22Rv1 (cell line): ENCODE measurements around the gene HOXD9.

ENCODE experiments used
- ZFX ChIP-seq: fragments of 450-650 bp; IDR thresholded peaks from 2 replicates; pipeline ENCODE4 v1.6.1; 2017; ENCODE audit warnings: antibody characterized with exemption, borderline replicate concordance
- TF ChIP-seq, protein P1 (sequence below): fragments of 450-650 bp; IDR thresholded peaks from 2 replicates; pipeline ENCODE4 v1.5.1; 2017; ENCODE audit warnings: mild to moderate bottlenecking

DNA sequence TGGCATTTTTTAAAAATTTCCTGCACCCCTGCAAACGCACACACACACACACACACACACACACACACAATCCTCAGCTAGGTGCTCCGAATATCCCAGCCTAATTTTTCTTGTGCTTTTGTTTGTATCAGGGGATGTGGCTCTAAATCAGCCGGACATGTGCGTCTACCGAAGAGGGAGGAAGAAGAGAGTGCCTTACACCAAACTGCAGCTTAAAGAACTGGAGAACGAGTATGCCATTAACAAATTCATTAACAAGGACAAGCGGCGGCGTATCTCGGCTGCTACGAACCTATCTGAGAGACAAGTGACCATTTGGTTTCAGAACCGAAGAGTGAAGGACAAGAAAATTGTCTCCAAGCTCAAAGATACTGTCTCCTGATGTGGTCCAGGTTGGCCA, 28.2 kb upstream of the HOXD9 start:
- TF ChIP-seq, protein P1, sequence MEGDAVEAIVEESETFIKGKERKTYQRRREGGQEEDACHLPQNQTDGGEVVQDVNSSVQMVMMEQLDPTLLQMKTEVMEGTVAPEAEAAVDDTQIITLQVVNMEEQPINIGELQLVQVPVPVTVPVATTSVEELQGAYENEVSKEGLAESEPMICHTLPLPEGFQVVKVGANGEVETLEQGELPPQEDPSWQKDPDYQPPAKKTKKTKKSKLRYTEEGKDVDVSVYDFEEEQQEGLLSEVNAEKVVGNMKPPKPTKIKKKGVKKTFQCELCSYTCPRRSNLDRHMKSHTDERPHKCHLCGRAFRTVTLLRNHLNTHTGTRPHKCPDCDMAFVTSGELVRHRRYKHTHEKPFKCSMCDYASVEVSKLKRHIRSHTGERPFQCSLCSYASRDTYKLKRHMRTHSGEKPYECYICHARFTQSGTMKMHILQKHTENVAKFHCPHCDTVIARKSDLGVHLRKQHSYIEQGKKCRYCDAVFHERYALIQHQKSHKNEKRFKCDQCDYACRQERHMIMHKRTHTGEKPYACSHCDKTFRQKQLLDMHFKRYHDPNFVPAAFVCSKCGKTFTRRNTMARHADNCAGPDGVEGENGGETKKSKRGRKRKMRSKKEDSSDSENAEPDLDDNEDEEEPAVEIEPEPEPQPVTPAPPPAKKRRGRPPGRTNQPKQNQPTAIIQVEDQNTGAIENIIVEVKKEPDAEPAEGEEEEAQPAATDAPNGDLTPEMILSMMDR = no peak
- TF ChIP-seq ZFX = no peak
